K562 (cell line): ENCODE results near the gene CTIF. TPM values are rescaled to one million over a fixed set of nuclear protein-coding genes. Genes with fewer than 3 reads are reported as not detected.
A peak's percentile ranks its signal among the peaks of the same experiment; 100 is the strongest.

Source experiments
- ARID3B ChIP-seq: fragments of 250-450 bp; sonication (Bioruptor Pico); IDR thresholded peaks from 2 replicates; pipeline ENCODE4 v1.4.0; 2020; ENCODE audit warnings: borderline replicate concordance
- CAMTA2 ChIP-seq: fragments of 250-450 bp; sonication (Bioruptor Pico); conservative IDR thresholded peaks from 2 replicates; pipeline ENCODE4 v1.5.1; 2022
- GTF2B ChIP-seq: IDR thresholded peaks from 2 replicates; pipeline ENCODE4 v1.6.1; 2011; ENCODE audit not compliant: insufficient read length; ENCODE audit errors: extremely low read depth
- KLF13 ChIP-seq: fragments of 450-650 bp; IDR thresholded peaks from 2 replicates; pipeline ENCODE4 v1.6.1; 2016; ENCODE audit warnings: missing genetic modification characterization, low read depth, mild to moderate bottlenecking, missing compliant biosample characterization, moderate library complexity, borderline replicate concordance
- MEF2D ChIP-seq: conservative IDR thresholded peaks from 2 replicates; pipeline ENCODE4 v1.6.1; 2016; ENCODE audit warnings: low read depth, missing genetic modification characterization, missing compliant biosample characterization
- PATZ1 ChIP-seq: fragments of 250-450 bp; sonication (Bioruptor Pico); IDR thresholded peaks from 2 replicates; pipeline ENCODE4 v1.5.0; 2020; ENCODE audit warnings: mild to moderate bottlenecking, borderline replicate concordance
- POLR3G ChIP-seq: IDR thresholded peaks from 2 replicates; pipeline ENCODE4 v1.6.1; 2011; ENCODE audit not compliant: insufficient read length, insufficient replicate concordance; ENCODE audit errors: extremely low read depth
- PTTG1 ChIP-seq: fragments of 450-650 bp; IDR thresholded peaks from 2 replicates; pipeline ENCODE4 v1.6.1; 2016; ENCODE audit warnings: low read depth, mild to moderate bottlenecking, missing genetic modification characterization, missing compliant biosample characterization
- SNIP1 ChIP-seq: fragments of 450-650 bp; IDR thresholded peaks from 2 replicates; pipeline ENCODE4 v1.7.1; 2017; ENCODE audit warnings: low read depth, mild to moderate bottlenecking
- THRA ChIP-seq: fragments of 450-650 bp; IDR thresholded peaks from 2 replicates; pipeline ENCODE4 v1.6.1; 2017; ENCODE audit warnings: mild to moderate bottlenecking, moderate library complexity
- ZBTB12 ChIP-seq: fragments of 250-450 bp; sonication (Bioruptor Pico); IDR thresholded peaks from 2 replicates; pipeline ENCODE4 v1.4.0; 2020
- ZBTB9 ChIP-seq: fragments of 450-650 bp; formaldehyde crosslinking; IDR thresholded peaks from 2 replicates; pipeline ENCODE4 v1.4.0; 2020; ENCODE audit warnings: mild to moderate bottlenecking, moderate library complexity
- ZKSCAN3 ChIP-seq: fragments of 250-450 bp; sonication (Bioruptor Pico); IDR thresholded peaks from 2 replicates; pipeline ENCODE4 v1.4.0; 2020
- ZNF197 ChIP-seq: fragments of 200-800 bp; sonication (Bioruptor generic); IDR thresholded peaks from 2 replicates; pipeline ENCODE4 v1.6.1; 2016; ENCODE audit warnings: low read depth, missing genetic modification characterization, missing compliant biosample characterization
- ZNF239 ChIP-seq: fragments of 250-450 bp; sonication (Bioruptor Pico); IDR thresholded peaks from 2 replicates; pipeline ENCODE4 v1.4.0; 2020; ENCODE audit warnings: mild to moderate bottlenecking
- ZNF280A ChIP-seq: fragments of 450-650 bp; IDR thresholded peaks from 2 replicates; pipeline ENCODE4 v1.6.1; 2018; ENCODE audit warnings: mild to moderate bottlenecking, low read depth; ENCODE audit not compliant: partially characterized antibody
- ZNF445 ChIP-seq: fragments of 250-450 bp; sonication (Bioruptor Pico); IDR thresholded peaks from 2 replicates; pipeline ENCODE4 v1.4.0; 2020; ENCODE audit warnings: low read depth, mild to moderate bottlenecking, moderate library complexity
- polyA plus RNA-seq, 8 experiments: library from polyadenylated mRNA; depleted of rRNA in 4 of 8; stranded (reverse) in 5 of 8; unstranded in 3 of 8; fragments of >200 nt; fragmentation: Nextera tagmentation in 2 of 8; fragmentation: Illumina TruSeq in 1 of 8; extraction: Ambion mirVana in 2 of 8; extraction: Trizol in 1 of 8; gene quantifications; 2 replicates each; pipeline versions ENCODE4 v1.2.1 to v1.2.3, GENCODE V29; 2011 to 2014; ENCODE audit warnings: inconsistent platforms in 1 of 8, missing spikeins in 1 of 8
- total RNA-seq, 7 experiments: library from RNA; depleted of rRNA in 6 of 7; stranded (reverse); fragments of >200 nt in 6 of 7; fragmentation: Illumina TruSeq in 2 of 7; extraction: Trizol in 2 of 7; gene quantifications; 2 replicates each; pipeline versions ENCODE4 v1.2.1 to v1.2.3, GENCODE V29; 2011 to 2021; ENCODE audit warnings: low replicate concordance in 1 of 7

Gene CTIF
- total and polyA plus RNA-seq, 9 of the 15 experiments (the other 6 are each of a cell fraction or from before 2014, with no cell fraction given), result 0.17 to 11.5 (median 2.2) TPM

GRCh38 chr18:48896875-48897511 lies 358.2 kb downstream of the CTIF start (continued):
- TF ChIP-seq MEF2D (tag) (0 out of 2 replicates have a peak, but pooled peaks have one; percentile 36), PTTG1 (no peak), CAMTA2 (CRISPR knock-in tag) (no peak), GTF2B (no peak), THRA (no peak), ZBTB9 (0 out of 2 replicates have a peak, but pooled peaks have one; percentile 41), KLF13 (peak; percentile 86; the same call in 1 of the 2 replicates), ZNF197 (CRISPR knock-in tag) (no peak), ARID3B (no peak), SNIP1 (no peak), ZKSCAN3 (CRISPR knock-in tag) (no peak), ZBTB12 (CRISPR knock-in tag) (no peak), ZNF280A (no peak), POLR3G (no peak), ZNF445 (CRISPR knock-in tag) (no peak), PATZ1 (no peak), ZNF239 (no peak)
